DMS53 (cell line): Measurements from ENCODE around the gene GH2.
A peak's percentile ranks its signal among the peaks of the same experiment; 100 is the strongest.

ENCODE experiments used
- DNase-seq: peaks from one replicate; lab custom pipeline; 2025; lab: John Stamatoyannopoulos, UW

Gene GH2

DNA sequence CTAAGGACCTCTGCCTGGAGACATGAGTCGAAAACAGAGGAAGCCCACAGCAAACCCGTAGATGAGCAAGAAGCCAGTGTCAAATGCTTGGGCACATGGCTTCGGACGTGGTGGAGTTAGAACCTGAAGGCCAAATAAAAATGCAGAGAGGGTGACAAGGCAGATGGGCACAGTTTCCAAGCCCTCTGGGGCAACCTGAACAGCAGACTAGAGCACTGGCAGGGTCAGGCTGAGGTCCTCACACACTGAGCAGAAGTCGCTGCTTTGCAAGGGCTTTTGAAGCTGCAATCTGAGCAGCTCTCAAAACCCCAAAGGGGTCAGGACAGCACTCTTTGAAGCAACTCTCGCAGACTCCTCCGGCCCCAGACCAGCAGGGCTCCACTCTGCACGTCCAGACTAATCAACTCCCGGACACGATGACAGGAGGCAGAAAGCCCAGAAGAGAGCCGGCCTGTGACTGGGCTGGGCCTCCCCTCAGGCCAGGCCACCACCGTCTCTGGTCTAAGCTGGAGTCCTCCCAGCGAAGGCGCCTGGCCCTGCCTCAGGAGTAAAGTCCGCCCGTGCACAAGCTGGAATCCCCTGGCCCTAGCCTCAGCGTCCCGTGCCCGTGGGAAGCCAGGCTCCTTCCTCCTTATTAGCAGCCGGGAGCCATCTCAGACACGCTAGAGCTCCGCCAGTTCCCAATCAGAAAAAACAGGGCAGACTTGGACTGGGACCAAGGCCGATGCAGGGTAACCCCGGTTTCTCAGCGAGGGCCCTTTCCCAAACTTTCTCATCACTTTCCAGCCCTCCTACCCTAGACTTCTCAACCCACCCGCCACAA, 40.2 kb downstream of the GH2 start:
- DNase-seq: peak; percentile 46

DNA sequence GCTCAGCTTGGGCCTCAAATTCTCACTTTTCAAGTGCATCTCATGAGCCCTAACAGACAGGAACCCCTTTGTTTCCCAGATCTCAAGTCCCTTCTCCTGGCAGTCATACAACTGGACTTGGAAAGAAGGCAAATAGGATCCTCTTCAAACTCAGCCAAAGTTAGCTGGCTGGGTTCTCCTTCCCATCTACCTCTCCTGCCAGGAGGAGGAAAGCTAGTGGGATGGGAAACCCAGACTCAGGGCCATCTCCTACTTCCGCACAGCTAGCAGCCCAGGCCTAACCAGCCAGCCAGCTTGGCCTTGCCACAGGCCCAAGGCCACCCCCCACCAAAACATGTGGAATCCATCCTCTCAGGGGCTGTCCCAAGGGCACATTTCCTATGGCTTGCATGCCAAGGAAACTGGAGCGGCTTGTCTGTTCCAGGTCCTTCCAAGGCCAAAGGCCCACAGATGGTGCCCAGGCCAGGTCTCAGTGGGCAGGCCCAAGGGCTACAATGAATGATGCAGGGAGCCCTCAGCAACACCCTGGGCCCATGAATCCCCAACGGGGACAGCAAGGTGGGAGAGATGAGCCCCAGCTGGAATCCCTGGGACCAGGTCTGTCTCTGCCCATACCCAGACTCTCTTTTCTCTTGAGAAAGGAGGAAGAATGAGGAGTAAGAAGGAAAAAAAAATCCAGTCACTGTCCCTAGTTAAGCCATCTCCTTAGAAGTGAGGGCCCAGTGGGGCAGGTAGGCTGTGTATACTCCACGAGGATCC, 41.0 kb downstream of the GH2 start:
- no peak for DNase-seq

DNA sequence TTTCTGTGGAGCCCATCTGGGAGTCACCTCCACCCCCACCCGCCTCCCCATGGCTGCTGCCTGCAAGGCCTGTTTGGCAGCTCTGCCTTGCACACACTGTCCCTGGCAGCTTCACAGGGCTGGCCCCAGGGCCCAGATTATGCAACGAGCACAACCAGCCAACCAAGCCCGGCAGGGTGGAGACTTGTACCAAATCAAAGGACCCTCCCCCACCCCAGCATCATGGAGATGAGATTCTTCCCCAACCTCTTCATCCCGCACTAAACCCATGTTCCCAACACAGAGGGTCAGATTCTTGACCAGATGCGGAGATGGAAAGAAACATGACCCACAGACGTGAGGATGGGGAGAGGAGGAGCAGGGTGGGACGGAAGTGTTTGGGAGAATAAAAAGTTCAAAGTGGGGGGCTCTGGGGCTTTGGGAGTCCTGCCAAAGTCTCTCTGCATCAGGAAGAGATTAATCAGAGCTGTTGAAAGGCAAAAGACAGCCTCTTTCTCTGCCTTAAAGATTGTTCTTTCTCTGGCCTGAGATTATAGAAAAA, 43.0 kb downstream of the GH2 start:
- DNase-seq: peak; percentile 13

DNA sequence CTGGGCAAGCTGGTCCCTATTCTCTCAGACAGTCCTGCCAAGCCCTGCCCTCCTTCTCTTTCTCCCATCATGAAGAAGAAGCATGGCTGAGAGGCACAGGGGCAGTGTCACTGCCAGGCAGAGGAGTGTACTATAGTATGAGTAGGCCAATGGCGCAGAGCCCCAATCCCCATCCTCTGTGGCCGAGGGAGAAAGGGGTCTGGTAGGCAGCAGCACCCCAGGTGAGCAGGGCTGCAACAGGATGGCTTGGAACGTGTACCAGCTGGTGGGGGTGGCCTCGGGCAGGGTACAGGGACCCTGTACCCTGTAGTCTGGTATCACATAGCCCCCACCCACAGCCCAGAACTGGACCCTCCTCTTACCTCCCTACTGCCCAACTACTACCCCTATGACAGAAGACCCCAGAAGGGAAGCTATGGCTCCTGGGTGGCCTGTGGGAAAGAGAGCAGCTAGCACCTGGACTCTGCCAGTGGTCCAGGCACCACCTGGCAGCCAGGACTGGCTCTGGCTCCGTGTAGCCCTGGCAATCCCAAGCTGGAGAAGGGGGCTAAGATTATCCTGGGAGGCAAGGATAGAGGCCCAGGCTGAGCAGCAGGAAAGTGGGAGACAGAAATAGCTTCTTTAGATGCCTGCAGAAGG, 43.7 kb downstream of the GH2 start:
- no peak for DNase-seq

DNA sequence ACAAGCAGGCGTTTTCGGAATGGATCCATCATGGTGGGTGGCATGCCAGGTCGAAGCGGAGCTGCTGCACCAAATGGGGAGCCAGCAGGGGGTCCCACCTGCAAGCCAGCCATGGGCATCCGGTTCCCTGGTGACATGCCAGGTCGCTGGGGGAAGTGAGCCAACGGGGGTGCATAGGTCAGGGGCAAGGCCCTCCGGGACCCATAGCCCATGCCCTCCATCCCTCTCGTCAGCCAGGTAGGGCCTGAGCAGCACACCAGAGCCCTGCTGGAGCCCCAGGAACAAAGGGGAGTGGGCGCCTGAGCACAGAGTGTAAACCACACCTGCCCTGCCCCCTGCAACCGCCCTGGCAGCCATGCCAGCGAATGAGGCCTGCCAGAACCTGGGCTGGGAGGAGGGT, 44.3 kb downstream of the GH2 start:
- no peak for DNase-seq

DNA sequence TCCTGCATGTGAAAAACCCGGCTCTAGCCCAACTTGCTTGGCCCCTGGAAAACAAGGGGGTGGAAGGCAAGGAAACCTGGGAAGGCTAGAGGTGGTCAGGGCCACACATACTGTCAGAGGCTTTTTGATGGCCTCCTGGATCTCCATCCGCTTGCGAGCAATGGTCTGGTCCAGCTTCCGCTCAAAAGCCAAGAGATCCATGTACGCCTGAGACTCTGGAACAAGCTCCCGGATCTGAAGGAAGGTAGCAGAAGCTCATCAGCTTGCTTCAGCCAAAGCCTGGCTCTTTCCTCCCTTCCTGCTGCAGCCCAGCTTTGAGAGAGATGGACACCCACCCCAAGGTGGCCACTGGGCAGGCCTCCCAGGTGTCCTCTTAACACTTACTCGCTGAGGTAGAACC, 44.9 kb downstream of the GH2 start:
- no peak for DNase-seq

DNA sequence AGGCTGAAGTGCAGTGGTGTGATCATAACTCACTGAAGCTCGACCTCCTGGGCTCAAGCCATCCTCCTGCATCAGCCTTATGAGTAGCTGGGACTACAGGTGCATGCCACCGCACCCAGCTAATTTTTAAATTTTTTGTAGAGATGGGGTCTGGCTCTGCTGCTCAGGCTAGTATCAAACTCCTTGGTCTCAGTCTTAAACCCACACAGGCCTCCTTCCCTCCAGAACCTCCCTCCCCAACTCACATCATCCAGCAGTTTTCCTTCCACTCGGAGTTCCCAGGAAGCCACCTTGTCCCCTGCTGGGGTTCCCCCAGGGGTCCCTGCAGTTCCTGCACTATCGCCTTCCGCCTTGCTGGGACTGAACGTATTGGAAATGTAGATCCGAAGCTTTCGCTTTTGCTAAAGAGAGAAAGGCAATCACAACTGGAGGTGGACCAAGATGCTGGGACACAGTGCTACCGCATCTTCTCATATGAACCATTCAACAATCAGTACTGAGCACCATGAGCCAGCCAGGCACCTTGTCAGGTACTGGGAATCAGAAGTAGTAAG, 46.5 kb downstream of the GH2 start:
- DNase-seq: no peak

DNA sequence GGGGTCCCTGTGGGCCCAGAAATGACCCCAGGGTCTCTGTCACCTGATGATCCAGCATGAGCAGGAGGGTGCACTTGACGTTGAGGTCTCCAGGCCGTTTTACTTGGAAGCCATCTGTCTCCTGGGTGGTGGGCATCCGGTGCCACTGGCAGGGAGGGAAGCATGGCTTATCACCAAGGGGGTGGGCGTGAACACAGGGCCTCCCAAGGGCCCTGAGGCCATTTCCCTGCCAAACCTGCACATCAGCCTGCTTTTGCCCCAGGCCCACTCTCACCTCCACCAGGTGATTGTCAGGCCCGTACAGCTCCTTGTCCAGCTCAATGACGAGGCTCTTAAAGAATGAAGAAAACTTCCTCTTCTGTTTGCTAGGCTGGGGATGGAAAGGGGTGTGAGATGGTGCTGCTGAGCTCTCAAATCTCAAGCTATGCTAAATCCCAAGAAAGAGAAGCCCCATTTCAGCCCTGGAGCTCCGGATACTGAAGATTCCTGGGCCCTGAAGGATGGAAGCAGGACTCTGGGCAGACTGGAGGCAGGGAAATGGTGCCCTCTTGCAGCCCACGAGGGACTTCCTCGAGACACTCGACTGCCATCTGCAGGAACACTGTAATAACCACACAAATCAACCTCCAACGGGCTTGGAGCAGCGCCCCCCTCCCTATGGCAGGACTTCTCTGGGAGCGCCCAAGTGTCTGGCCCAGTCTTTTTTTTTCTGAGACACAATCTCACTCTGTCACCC, 47.1 kb downstream of the GH2 start:
- peak; percentile 89 for DNase-seq

DNA sequence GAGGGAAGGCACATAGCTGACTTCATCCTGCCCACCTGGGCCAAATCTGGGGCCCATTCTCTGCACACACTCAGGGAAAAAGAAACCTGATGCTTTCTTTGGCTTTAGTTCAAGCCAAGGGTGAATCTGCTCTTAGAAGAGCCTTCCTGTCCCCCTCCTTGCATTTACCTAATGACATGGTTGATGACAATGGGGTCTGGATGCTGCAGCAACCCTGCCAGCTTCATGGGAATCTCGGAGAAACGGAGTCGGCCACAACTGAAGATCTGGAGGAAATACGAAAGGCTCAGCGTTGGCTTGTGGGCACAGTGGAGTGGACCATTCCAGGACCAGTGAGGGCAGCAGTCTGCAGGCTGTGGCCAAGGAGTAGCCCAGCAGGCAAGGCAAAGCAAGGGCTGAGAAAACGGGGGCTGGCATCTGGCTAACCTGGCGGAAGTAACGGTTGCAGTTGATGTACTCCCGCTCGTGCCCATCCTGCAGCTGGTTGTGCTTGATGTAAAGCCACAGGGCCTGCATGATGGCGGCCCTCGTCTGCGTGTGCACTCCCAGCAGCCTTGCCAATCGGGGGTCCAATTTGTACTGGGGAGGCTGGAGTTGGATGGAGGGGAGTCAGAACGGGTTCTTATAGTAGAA, 47.9 kb downstream of the GH2 start:
- DNase-seq: no peak

DNA sequence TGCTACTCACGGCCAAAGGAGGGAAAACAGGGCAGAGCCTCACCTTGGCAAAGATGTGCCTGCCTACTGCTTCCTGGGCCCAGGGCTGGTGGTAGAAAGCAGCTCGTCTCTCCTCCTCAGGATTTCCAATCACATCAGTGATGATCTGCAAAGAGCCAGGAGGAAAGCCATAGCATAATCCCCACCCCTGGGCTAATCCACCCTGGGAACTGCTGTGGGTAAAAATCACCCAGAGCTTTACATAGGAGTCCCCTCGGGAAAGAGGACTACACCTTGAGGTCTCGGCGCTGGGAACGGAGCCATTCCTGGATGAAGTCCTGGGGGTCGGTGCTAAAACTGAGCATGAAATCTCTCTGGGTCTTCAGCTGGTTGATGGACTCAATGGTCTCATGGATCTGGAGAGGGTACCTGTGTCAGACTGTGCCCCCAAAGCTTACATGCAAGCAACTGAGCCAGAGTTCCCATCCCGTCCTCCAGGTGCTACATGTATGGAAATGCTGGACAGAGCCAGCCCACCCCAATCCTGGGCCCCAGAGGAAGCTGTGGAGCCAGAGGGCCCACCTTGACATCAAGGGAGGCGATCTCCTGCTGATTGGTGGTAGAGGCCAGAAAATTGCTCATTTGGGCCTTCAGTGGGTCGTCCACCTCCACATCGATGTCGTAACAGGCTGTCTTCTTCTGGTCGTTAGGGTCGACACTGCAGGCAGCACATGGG, 48.6 kb downstream of the GH2 start:
- DNase-seq: no peak

DNA sequence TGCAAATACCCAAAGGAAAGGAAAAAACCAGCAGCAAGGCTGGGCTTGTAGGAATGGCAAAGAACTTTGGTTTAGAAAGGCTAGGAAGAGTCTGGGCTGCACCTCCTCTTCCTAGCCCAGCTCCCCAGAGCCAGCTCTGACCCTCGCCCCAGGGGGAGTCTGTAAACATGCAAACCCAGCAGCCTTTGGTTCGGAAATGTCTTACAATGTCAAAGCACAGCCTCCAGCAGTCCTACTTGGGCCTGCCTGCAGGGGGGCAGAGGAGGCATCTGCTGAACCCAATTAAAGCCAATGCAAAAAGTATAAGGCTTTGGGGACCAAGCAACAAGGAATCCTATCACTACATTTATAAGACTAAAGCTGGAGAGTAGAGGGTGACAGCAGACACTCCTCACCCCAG, 49.3 kb downstream of the GH2 start:
- DNase-seq: peak; percentile 19

DNA sequence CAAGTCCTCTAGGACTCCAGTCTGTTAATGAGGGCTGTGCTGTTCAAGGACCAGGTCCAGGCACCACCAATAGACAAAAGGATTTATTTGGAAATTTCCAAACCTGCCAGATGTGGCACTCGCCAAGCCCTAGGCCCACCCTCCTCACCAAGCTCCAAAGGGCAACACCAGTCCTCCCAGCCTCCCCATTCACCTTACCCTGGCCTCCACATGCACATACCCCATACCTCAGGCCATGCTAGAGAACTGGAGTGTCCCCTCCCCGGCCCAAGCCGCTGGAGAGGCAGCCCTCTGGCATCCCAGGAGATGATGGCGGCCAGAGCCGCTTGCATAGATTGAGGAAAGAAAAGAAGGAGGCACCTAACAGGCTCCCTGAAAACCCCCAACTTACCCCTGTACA, 49.7 kb downstream of the GH2 start:
- no peak for DNase-seq

DNA sequence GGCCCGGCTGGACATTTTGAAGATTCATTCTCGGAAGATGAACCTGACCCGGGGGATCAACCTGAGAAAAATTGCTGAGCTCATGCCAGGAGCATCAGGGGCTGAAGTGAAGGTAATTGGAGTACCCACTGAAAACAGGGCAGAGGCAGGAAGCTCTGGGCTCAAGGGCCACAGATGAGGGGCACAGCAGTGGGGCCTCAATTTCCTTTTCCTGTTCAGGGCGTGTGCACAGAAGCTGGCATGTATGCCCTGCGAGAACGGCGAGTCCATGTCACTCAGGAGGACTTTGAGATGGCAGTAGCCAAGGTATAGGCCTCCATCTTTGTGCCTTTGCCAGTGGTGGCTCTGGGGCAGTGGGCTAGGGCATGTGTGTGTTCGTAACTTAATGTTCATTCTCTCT, 50.2 kb downstream of the GH2 start:
- no peak for DNase-seq

DNA sequence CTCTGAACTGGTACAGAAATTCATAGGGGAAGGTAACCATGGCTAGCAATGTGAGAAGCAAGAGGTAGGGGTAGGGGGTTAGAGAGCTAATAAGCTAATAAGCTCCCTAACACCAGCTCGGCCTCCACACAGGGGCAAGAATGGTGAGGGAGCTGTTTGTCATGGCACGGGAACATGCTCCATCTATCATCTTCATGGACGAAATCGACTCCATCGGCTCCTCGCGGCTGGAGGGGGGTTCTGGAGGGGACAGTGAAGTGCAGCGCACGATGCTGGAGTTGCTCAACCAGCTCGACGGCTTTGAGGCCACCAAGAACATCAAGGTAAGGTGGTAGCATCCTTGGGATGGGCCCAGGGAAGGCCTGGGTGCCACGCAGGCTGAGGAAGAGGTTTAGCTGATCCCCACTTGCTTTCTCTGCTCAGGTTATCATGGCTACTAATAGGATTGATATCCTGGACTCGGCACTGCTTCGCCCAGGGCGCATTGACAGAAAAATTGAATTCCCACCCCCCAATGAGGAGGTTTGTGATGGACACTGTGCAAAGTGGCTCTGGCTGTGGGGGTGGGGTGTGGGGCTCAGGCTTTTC, 50.7 kb downstream of the GH2 start:
- DNase-seq: peak; percentile 11

DNA sequence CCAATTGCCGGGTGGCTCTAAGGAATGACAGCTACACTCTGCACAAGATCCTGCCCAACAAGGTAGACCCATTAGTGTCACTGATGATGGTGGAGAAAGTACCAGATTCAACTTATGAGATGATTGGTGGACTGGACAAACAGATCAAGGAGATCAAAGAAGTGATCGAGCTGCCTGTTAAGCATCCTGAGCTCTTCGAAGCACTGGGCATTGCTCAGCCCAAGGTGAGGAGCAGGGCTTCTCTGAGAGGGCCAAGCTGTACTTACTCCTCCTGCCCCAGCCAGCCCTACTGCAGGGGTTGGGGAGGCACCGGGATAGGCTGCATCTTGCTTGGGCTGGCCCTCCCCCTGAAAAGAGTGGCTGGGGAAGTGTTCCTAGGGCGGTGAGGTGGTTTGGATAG, 51.5 kb downstream of the GH2 start:
- DNase-seq: no peak
